Renal cortical epithelial cell (primary cell): ENCODE measurements around the gene ZCRB1. TPM values are rescaled to one million over a fixed set of nuclear protein-coding genes. Genes with fewer than 3 reads are reported as not detected.
"Not testable (repeated sequence)": the region's sequence is repeated elsewhere in the genome, so short reads cannot be mapped to it uniquely, and the experiment has no call there.

ENCODE experiments used
- DNase-seq: peaks from one replicate; pipeline ENCODE4 v3.0.0-alpha.2; 2011; ENCODE audit warnings: low read depth
- total RNA-seq: library from RNA; depleted of rRNA; stranded (reverse); fragments of >200 nt; gene quantifications from 2 replicates; pipeline ENCODE4 v1.2.3, GENCODE V29; 2014

The ZCRB1 gene
- 23.4 and 31.2 TPM in 2 replicates for total RNA-seq

GRCh38 chr12:42325653-42326474, at the start of gene ZCRB1, which contains the start of gene PPHLN1:
Gene ZCRB1, minus strand, starts transcription at chr12:42326094. Its CDS starts 1,992 bp downstream, at chr12:42324102.
Gene PPHLN1, plus strand, starts transcription at chr12:42326167. Its CDS starts 9,736 bp downstream, at chr12:42335903.
- peak; percentile 40 for DNase-seq

GRCh38 chr12:42373669-42374068, 47.8 kb upstream of the ZCRB1 start:
- no peak for DNase-seq

GRCh38 chr12:42372154-42372791, 46.4 kb upstream of the ZCRB1 start:
- peak; percentile 48 for DNase-seq

GRCh38 chr12:42370013-42370412, 44.1 kb upstream of the ZCRB1 start:
- DNase-seq: no peak

- no peak for DNase-seq
Measured at GRCh38 chr12:42365486-42365885, 39.6 kb upstream of the ZCRB1 start.

GRCh38 chr12:42364692-42365091, 38.8 kb upstream of the ZCRB1 start:
- no peak for DNase-seq

- peak; percentile 16 for DNase-seq
Measured at GRCh38 chr12:42362647-42363260, 36.9 kb upstream of the ZCRB1 start.

GRCh38 chr12:42361909-42362646, 36.2 kb upstream of the ZCRB1 start:
- no peak for DNase-seq

GRCh38 chr12:42360747-42361403, 35.0 kb upstream of the ZCRB1 start:
- DNase-seq: no peak

GRCh38 chr12:42356344-42356743, 30.4 kb upstream of the ZCRB1 start:
- no peak for DNase-seq

- DNase-seq: not testable (repeated sequence)
Measured at GRCh38 chr12:42350021-42350407, 24.1 kb upstream of the ZCRB1 start.

GRCh38 chr12:42349119-42350020, 23.5 kb upstream of the ZCRB1 start:
- DNase-seq: not testable (repeated sequence)

- no peak for DNase-seq
Measured at GRCh38 chr12:42346403-42347002, 20.6 kb upstream of the ZCRB1 start.

GRCh38 chr12:42343721-42344120, 17.8 kb upstream of the ZCRB1 start:
- no peak for DNase-seq

- no peak for DNase-seq
Measured at GRCh38 chr12:42342028-42342427, 16.1 kb upstream of the ZCRB1 start.

GRCh38 chr12:42338280-42338679, 12.4 kb upstream of the ZCRB1 start:
- DNase-seq: no peak

- DNase-seq: no peak
Measured at GRCh38 chr12:42336286-42336685, 10.4 kb upstream of the ZCRB1 start.

- peak; percentile 46 for DNase-seq
Measured at GRCh38 chr12:42332301-42333285, 6.7 kb upstream of the ZCRB1 start.

- not testable (repeated sequence) for DNase-seq
Measured at GRCh38 chr12:42330097-42330496, 4.2 kb upstream of the ZCRB1 start.
